Hepatocyte (in vitro differentiated cells): ENCODE data around the gene MYL1. TPM values are rescaled to one million over a fixed set of nuclear protein-coding genes. Genes with fewer than 3 reads are reported as not detected.

Experiments used
- DNase-seq: peaks from one replicate; pipeline ENCODE4 v3.0.0-alpha.2; 2016; ENCODE audit warnings: low spot score
- H2AFZ ChIP-seq: fragments of 200-600 bp; sonication (generic); 2 replicates; pipeline ENCODE4 v1.6.0; 2016; ENCODE audit warnings: antibody characterized with exemption, mild to moderate bottlenecking
- H3K27ac ChIP-seq: fragments of 200-600 bp; sonication (generic); 2 replicates; pipeline ENCODE4 v1.5.1; 2016; ENCODE audit warnings: mild to moderate bottlenecking
- H3K27me3 ChIP-seq: fragments of 200-600 bp; sonication (generic); 2 replicates; pipeline ENCODE4 v1.6.1; 2016
- H3K36me3 ChIP-seq: fragments of 200-600 bp; sonication (generic); replicated peaks from 2 replicates; pipeline ENCODE4 v1.5.1; 2016; ENCODE audit warnings: low read depth; ENCODE audit not compliant: insufficient read depth
- H3K4me1 ChIP-seq: fragments of 200-600 bp; sonication (generic); 2 replicates; pipeline ENCODE4 v1.5.1; 2016; ENCODE audit warnings: mild to moderate bottlenecking, moderate library complexity; ENCODE audit not compliant: insufficient read depth
- H3K4me2 ChIP-seq: fragments of 200-600 bp; sonication (generic); 2 replicates; pipeline ENCODE4 v1.6.0; 2016
- H3K4me3 ChIP-seq: fragments of 200-600 bp; sonication (generic); 2 replicates; pipeline ENCODE4 v1.5.1; 2016; ENCODE audit warnings: mild to moderate bottlenecking
- H3K79me2 ChIP-seq: fragments of 200-600 bp; sonication (generic); 2 replicates; pipeline ENCODE4 v1.6.0; 2017; ENCODE audit warnings: mild to moderate bottlenecking
- H3K9me2 ChIP-seq: fragments of 200-600 bp; sonication (generic); replicated peaks from 2 replicates; pipeline ENCODE4 v1.6.0; 2017; ENCODE audit warnings: mild to moderate bottlenecking; ENCODE audit not compliant: insufficient read depth
- H3K9me3 ChIP-seq: fragments of 200-600 bp; sonication (generic); 2 replicates; pipeline ENCODE4 v1.5.1; 2016; ENCODE audit warnings: low read depth, mild to moderate bottlenecking
- H4K20me1 ChIP-seq: fragments of 200-600 bp; sonication (generic); 2 replicates; pipeline ENCODE4 v1.6.0; 2016; ENCODE audit warnings: mild to moderate bottlenecking; ENCODE audit not compliant: insufficient read depth, poor library complexity, severe bottlenecking
- CTCF ChIP-seq: fragments of 200-600 bp; sonication (generic); IDR thresholded peaks from 2 replicates; pipeline ENCODE4 v1.5.1; 2016; ENCODE audit warnings: antibody characterized with exemption, mild to moderate bottlenecking; ENCODE audit not compliant: poor library complexity
- EZH2 ChIP-seq: fragments of 200-600 bp; sonication (generic); IDR thresholded peaks from 2 replicates; pipeline ENCODE4 v1.6.1; 2016; ENCODE audit warnings: antibody characterized with exemption, mild to moderate bottlenecking, borderline replicate concordance
- EZH2phosphoT487 ChIP-seq: fragments of 200-600 bp; sonication (generic); IDR thresholded peaks from one replicate; pipeline ENCODE4 v1.6.1; 2018; ENCODE audit warnings: antibody characterized with exemption, mild to moderate bottlenecking, low read depth, moderate library complexity; ENCODE audit not compliant: unreplicated experiment, severe bottlenecking
- whole genome bisulfite sequencing: methylation state at CpG from one replicate; pipeline ENCODE4 v1.1.6; 2016; ENCODE audit warnings: low lambda C conversion rate; ENCODE audit errors: missing lambda C conversion rate; 5-methylcytosine and 5-hydroxymethylcytosine counted together
- polyA plus RNA-seq: library from polyadenylated mRNA; unstranded; fragments of >200 nt; fragmentation: Nextera tagmentation; extraction: Ambion mirVana; gene quantifications from 2 replicates; pipeline ENCODE4 v1.2.1, GENCODE V29; 2016
- total RNA-seq: library from RNA; depleted of rRNA; stranded (reverse); fragments of >200 nt; gene quantifications from 2 replicates; pipeline ENCODE4 v1.2.3, GENCODE V29; 2014

The MYL1 gene
- total and polyA plus RNA-seq, 2 experiments from 2014 or later, result not detected

GRCh38 chr2:210309548-210310233 lies 5.3 kb downstream of the MYL1 start:
- TF ChIP-seq EZH2phosphoT487 (no peak), EZH2 (no peak), CTCF (no peak)
- Histone ChIP-seq H3K4me1 (no peaks in the 10 kb centered on the region), H2AFZ (no peak overlapping the region), H3K4me2 (no peak overlapping the region), H3K79me2 (no peaks in the 10 kb centered on the region), H3K27ac (no peak overlapping the region), H3K9me3 (no peaks in the 10 kb centered on the region), H3K4me3 (no peak overlapping the region), H3K36me3 (no peaks in the 10 kb centered on the region), H3K27me3 (no peaks in the 10 kb centered on the region), H3K9me2 (no peaks in the 10 kb centered on the region), H4K20me1 (no peaks in the 10 kb centered on the region)
- DNase-seq, result no peak
- WGBS, result 48% methylated on average over 1 of the region's 1 CpG

GRCh38 chr2:210303498-210303897 lies 11.5 kb downstream of the MYL1 start:
- no peaks in the 10 kb centered on the region for H3K9me3 ChIP-seq
- H3K4me3 ChIP-seq, result no peak overlapping the region
- H3K27ac ChIP-seq, result no peak overlapping the region
- no peaks in the 10 kb centered on the region for H3K4me1 ChIP-seq
- TF ChIP-seq CTCF (no peak), EZH2phosphoT487 (no peak), EZH2 (no peak)
- no peak overlapping the region for H2AFZ ChIP-seq
- DNase-seq, result no peak
- H3K79me2 ChIP-seq, result no peaks in the 10 kb centered on the region
- H3K9me2 ChIP-seq, result no peaks in the 10 kb centered on the region
- no peaks in the 10 kb centered on the region for H3K27me3 ChIP-seq
- 87% methylated on average over 3 of the region's 3 CpGs for WGBS
- H3K4me2 ChIP-seq, result no peak overlapping the region
- H4K20me1 ChIP-seq, result no peaks in the 10 kb centered on the region
- no peaks in the 10 kb centered on the region for H3K36me3 ChIP-seq

- Histone ChIP-seq H3K79me2 (no peaks in the 10 kb centered on the region), H3K27me3 (no peaks in the 10 kb centered on the region), H3K9me2 (no peaks in the 10 kb centered on the region), H3K36me3 (no peaks in the 10 kb centered on the region), H4K20me1 (no peaks in the 10 kb centered on the region), H3K9me3 (no peaks in the 10 kb centered on the region), H3K4me3 (no peak overlapping the region), H3K27ac (no peak overlapping the region), H3K4me1 (no peaks in the 10 kb centered on the region), H3K4me2 (no peak overlapping the region), H2AFZ (no peak overlapping the region)
- no peak for DNase-seq
- 73% methylated on average over 3 of the region's 3 CpGs for WGBS
- no peak for TF ChIP-seq CTCF
- TF ChIP-seq EZH2phosphoT487, result no peak
- no peak for TF ChIP-seq EZH2
Observed at GRCh38 chr2:210302326-210302725, 12.6 kb downstream of the MYL1 start.
